Measurements from ENCODE around the gene GOT1.

The GOT1 gene

DNA sequence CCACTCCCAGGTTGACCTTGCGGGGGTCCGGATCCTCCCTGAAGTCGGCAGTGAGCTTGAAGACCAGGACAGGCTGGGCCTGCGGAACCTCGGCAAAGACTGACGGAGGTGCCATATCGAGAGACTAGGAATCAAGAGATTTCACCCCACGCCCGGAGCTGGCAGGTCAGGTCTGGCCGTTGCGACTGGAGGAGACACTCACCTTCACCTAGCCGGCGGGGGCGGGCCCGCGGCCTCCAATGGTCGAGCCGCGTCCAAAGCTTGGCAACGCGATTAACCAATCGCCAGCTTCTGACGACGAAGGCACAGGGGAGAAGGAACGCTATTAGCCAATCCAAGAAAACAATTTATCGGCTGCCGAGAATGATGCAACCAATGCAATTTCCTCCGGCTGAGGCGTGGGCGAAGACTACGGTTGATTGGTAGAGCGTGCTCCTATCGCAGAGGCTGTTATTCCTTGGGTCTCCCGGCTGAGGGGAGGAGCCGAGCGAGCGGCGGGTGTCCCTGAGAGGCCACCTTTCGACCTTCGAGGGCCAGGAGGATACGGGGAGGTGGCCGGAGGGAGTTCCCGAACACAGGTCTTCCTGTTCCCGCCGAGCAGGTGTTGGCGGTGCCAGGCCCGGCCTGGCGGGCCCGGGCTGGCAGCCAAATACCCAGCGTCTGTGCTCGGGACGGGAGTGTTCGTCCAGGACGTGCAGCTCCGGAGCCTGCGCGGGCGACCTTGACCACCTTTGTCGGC is at the start of gene GOT1 (continued):
- TF ChIP-seq, protein P1, sequence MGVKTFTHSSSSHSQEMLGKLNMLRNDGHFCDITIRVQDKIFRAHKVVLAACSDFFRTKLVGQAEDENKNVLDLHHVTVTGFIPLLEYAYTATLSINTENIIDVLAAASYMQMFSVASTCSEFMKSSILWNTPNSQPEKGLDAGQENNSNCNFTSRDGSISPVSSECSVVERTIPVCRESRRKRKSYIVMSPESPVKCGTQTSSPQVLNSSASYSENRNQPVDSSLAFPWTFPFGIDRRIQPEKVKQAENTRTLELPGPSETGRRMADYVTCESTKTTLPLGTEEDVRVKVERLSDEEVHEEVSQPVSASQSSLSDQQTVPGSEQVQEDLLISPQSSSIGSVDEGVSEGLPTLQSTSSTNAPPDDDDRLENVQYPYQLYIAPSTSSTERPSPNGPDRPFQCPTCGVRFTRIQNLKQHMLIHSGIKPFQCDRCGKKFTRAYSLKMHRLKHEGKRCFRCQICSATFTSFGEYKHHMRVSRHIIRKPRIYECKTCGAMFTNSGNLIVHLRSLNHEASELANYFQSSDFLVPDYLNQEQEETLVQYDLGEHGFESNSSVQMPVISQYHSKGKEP (tag by site-specific recombination; IDR thresholded peaks at IDR 0.05), result peak; percentile 75
- TF ChIP-seq, protein P2, sequence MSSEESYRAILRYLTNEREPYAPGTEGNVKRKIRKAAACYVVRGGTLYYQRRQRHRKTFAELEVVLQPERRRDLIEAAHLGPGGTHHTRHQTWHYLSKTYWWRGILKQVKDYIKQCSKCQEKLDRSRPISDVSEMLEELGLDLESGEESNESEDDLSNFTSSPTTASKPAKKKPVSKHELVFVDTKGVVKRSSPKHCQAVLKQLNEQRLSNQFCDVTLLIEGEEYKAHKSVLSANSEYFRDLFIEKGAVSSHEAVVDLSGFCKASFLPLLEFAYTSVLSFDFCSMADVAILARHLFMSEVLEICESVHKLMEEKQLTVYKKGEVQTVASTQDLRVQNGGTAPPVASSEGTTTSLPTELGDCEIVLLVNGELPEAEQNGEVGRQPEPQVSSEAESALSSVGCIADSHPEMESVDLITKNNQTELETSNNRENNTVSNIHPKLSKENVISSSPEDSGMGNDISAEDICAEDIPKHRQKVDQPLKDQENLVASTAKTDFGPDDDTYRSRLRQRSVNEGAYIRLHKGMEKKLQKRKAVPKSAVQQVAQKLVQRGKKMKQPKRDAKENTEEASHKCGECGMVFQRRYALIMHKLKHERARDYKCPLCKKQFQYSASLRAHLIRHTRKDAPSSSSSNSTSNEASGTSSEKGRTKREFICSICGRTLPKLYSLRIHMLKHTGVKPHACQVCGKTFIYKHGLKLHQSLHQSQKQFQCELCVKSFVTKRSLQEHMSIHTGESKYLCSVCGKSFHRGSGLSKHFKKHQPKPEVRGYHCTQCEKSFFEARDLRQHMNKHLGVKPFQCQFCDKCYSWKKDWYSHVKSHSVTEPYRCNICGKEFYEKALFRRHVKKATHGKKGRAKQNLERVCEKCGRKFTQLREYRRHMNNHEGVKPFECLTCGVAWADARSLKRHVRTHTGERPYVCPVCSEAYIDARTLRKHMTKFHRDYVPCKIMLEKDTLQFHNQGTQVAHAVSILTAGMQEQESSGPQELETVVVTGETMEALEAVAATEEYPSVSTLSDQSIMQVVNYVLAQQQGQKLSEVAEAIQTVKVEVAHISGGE (tag by site-specific recombination; conservative IDR thresholded peaks at IDR 0.05; ENCODE audit: low read depth), result peak; percentile 70
- TF ChIP-seq ZNF600 (tag by site-specific recombination; IDR thresholded peaks at IDR 0.05) (peak; percentile 99), ZNF248 (tag by site-specific recombination; IDR thresholded peaks at IDR 0.05) (no peak), ZFP41 (tag by site-specific recombination; IDR thresholded peaks at IDR 0.05; ENCODE audit: borderline replicate concordance) (no peak), ZNF133 (tag by site-specific recombination; IDR thresholded peaks at IDR 0.05) (no peak), ZNF610 (tag by site-specific recombination; IDR thresholded peaks at IDR 0.05; ENCODE audit: borderline replicate concordance) (peak; percentile 66; the same call in 1 of the 2 replicates), MYNN (tag by site-specific recombination; IDR thresholded peaks at IDR 0.05; ENCODE audit: borderline replicate concordance) (no peak), OVOL3 (tag by site-specific recombination; IDR thresholded peaks at IDR 0.05) (no peak), ZNF211 (tag by site-specific recombination; IDR thresholded peaks at IDR 0.05; ENCODE audit: low read depth) (no peak), ZNF510 (tag by site-specific recombination; IDR thresholded peaks at IDR 0.05; ENCODE audit: insufficient replicate concordance) (no peak), ZNF660 (tag by site-specific recombination; IDR thresholded peaks at IDR 0.05) (0 out of 2 replicates have a peak, but pooled peaks have one; percentile 15), ZNF335 (tag by site-specific recombination; conservative IDR thresholded peaks at IDR 0.05) (peak; percentile 98; the same call in 1 of the 2 replicates), ZNF138 (tag by site-specific recombination; IDR thresholded peaks at IDR 0.05; ENCODE audit: borderline replicate concordance) (no peak), ZNF701 (tag by site-specific recombination; IDR thresholded peaks at IDR 0.05) (no peak), ZNF654 (tag by site-specific recombination; IDR thresholded peaks at IDR 0.05; ENCODE audit: low read depth) (no peak), SP2 (tag by site-specific recombination; IDR thresholded peaks at IDR 0.05) (peak; percentile 99), ZNF112 (tag by site-specific recombination; IDR thresholded peaks at IDR 0.05) (no peak), ZNF37A (tag by site-specific recombination; IDR thresholded peaks at IDR 0.05) (no peak), ZNF792 (tag by site-specific recombination; IDR thresholded peaks at IDR 0.05) (no peak), ZNF16 (tag by site-specific recombination; IDR thresholded peaks at IDR 0.05; ENCODE audit: low read depth) (no peak), FEZF1 (tag by site-specific recombination; IDR thresholded peaks at IDR 0.05) (no peak), KLF16 (tag by site-specific recombination; IDR thresholded peaks at IDR 0.05) (no peak), GLI2 (tag by site-specific recombination; IDR thresholded peaks at IDR 0.05; ENCODE audit: borderline replicate concordance, low read depth) (no peak), IKZF3 (tag by site-specific recombination; IDR thresholded peaks at IDR 0.05) (peak; percentile 49; the same call in 1 of the 2 replicates), ZNF791 (tag by site-specific recombination; IDR thresholded peaks at IDR 0.05) (no peak), ZNF658 (tag by site-specific recombination; IDR thresholded peaks at IDR 0.05) (no peak), YY2 (tag by site-specific recombination; IDR thresholded peaks at IDR 0.05) (no peak)
- TF ChIP-seq, protein P3, sequence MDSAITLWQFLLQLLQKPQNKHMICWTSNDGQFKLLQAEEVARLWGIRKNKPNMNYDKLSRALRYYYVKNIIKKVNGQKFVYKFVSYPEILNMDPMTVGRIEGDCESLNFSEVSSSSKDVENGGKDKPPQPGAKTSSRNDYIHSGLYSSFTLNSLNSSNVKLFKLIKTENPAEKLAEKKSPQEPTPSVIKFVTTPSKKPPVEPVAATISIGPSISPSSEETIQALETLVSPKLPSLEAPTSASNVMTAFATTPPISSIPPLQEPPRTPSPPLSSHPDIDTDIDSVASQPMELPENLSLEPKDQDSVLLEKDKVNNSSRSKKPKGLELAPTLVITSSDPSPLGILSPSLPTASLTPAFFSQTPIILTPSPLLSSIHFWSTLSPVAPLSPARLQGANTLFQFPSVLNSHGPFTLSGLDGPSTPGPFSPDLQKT (IDR thresholded peaks at IDR 0.05; ENCODE audit: borderline replicate concordance, low read depth, low read length), result no peak
- TF ChIP-seq, protein P4, sequence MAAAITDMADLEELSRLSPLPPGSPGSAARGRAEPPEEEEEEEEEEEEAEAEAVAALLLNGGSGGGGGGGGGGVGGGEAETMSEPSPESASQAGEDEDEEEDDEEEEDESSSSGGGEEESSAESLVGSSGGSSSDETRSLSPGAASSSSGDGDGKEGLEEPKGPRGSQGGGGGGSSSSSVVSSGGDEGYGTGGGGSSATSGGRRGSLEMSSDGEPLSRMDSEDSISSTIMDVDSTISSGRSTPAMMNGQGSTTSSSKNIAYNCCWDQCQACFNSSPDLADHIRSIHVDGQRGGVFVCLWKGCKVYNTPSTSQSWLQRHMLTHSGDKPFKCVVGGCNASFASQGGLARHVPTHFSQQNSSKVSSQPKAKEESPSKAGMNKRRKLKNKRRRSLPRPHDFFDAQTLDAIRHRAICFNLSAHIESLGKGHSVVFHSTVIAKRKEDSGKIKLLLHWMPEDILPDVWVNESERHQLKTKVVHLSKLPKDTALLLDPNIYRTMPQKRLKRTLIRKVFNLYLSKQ (tag by site-specific recombination; IDR thresholded peaks at IDR 0.05; ENCODE audit: borderline replicate concordance), result no peak
- TF ChIP-seq, protein P5, sequence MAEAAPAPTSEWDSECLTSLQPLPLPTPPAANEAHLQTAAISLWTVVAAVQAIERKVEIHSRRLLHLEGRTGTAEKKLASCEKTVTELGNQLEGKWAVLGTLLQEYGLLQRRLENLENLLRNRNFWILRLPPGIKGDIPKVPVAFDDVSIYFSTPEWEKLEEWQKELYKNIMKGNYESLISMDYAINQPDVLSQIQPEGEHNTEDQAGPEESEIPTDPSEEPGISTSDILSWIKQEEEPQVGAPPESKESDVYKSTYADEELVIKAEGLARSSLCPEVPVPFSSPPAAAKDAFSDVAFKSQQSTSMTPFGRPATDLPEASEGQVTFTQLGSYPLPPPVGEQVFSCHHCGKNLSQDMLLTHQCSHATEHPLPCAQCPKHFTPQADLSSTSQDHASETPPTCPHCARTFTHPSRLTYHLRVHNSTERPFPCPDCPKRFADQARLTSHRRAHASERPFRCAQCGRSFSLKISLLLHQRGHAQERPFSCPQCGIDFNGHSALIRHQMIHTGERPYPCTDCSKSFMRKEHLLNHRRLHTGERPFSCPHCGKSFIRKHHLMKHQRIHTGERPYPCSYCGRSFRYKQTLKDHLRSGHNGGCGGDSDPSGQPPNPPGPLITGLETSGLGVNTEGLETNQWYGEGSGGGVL (tag by site-specific recombination; IDR thresholded peaks at IDR 0.05), result no peak; the same call in 1 of the 2 replicates
